BLaER1 (cell line): ENCODE data around the gene IL1A.

Experiments used
- H3K27ac ChIP-seq: shearing (Covaris generic); formaldehyde crosslinking; 2 replicates; pipeline ENCODE4 v1.8.1; 2022
- H3K27me3 ChIP-seq: shearing (Covaris generic); formaldehyde crosslinking; 2 replicates; pipeline ENCODE4 v1.8.1; 2022
- H3K36me3 ChIP-seq: shearing (Covaris generic); formaldehyde crosslinking; 2 replicates; pipeline ENCODE4 v1.8.1; 2022
- H3K4me1 ChIP-seq: shearing (Covaris generic); formaldehyde crosslinking; 2 replicates; pipeline ENCODE4 v1.8.1; 2022
- H3K4me2 ChIP-seq: shearing (Covaris generic); formaldehyde crosslinking; 2 replicates; pipeline ENCODE4 v1.8.1; 2022
- H3K4me3 ChIP-seq: shearing (Covaris generic); formaldehyde crosslinking; 2 replicates; pipeline ENCODE4 v1.8.1; 2022
- H3K9ac ChIP-seq: shearing (Covaris generic); formaldehyde crosslinking; 2 replicates; pipeline ENCODE4 v1.8.1; 2022
- H3K9me3 ChIP-seq: shearing (Covaris generic); formaldehyde crosslinking; 2 replicates; pipeline ENCODE4 v1.8.1; 2022
- H4K20me1 ChIP-seq: shearing (Covaris generic); formaldehyde crosslinking; 2 replicates; pipeline ENCODE4 v1.8.1; 2022
- Cebpa-rat ChIP-seq: shearing (Covaris generic); IDR thresholded peaks from 2 replicates; pipeline ENCODE4 v1.8.1; 2022

The IL1A gene

GRCh38 chr2:112794131-112794733 is 9.9 kb upstream of the IL1A start:
- Histone ChIP-seq H3K4me2 (peak overlapping the region; percentile 29; the same call in 1 of the 2 replicates), H3K9me3 (peaks cover 11% of the 10 kb centered on the region; the same call in 1 of the 2 replicates), H3K9ac (no peak overlapping the region), H4K20me1 (no peaks in the 10 kb centered on the region), H3K27ac (peak overlapping the region; percentile 19; the same call in 1 of the 2 replicates), H3K4me1 (peaks cover 40% of the 10 kb centered on the region), H3K4me3 (no peak overlapping the region), H3K36me3 (no peaks in the 10 kb centered on the region), H3K27me3 (no peaks in the 10 kb centered on the region)
- no peak for TF ChIP-seq Cebpa-rat

- H3K9me3 ChIP-seq = peaks cover 11% of the 10 kb centered on the region; the same call in 1 of the 2 replicates
- H3K27ac ChIP-seq = peak overlapping the region; percentile 23; the same call in 1 of the 2 replicates
- H3K9ac ChIP-seq = no peak overlapping the region
- peaks cover 34% of the 10 kb centered on the region for H3K4me1 ChIP-seq
- H3K27me3 ChIP-seq = no peaks in the 10 kb centered on the region
- no peaks in the 10 kb centered on the region for H3K36me3 ChIP-seq
- H4K20me1 ChIP-seq = no peaks in the 10 kb centered on the region
- H3K4me2 ChIP-seq = no peak overlapping the region
- H3K4me3 ChIP-seq = no peak overlapping the region
- TF ChIP-seq Cebpa-rat = no peak
Measured at GRCh38 chr2:112793449-112793978, 9.2 kb upstream of the IL1A start.

- no peak for TF ChIP-seq Cebpa-rat
- H4K20me1 ChIP-seq = no peaks in the 10 kb centered on the region
- H3K9me3 ChIP-seq = peaks cover 5% of the 10 kb centered on the region; the same call in 1 of the 2 replicates
- peaks cover 27% of the 10 kb centered on the region for H3K4me1 ChIP-seq
- H3K4me2 ChIP-seq = no peak overlapping the region
- H3K36me3 ChIP-seq = no peaks in the 10 kb centered on the region
- H3K4me3 ChIP-seq = no peak overlapping the region
- no peak overlapping the region for H3K9ac ChIP-seq
- no peaks in the 10 kb centered on the region for H3K27me3 ChIP-seq
- H3K27ac ChIP-seq = no peak overlapping the region
Measured at GRCh38 chr2:112792419-112792818, 8.1 kb upstream of the IL1A start.

- Histone ChIP-seq H3K4me2 (no peak overlapping the region), H3K4me1 (peaks cover 27% of the 10 kb centered on the region)
- no peak for TF ChIP-seq Cebpa-rat
Measured at GRCh38 chr2:112791693-112792230, 7.5 kb upstream of the IL1A start.

GRCh38 chr2:112791019-112791418 is 6.7 kb upstream of the IL1A start:
- Histone ChIP-seq H3K4me3 (no peak overlapping the region), H3K4me1 (peaks cover 21% of the 10 kb centered on the region), H3K27ac (no peak overlapping the region), H3K27me3 (no peaks in the 10 kb centered on the region), H3K36me3 (no peaks in the 10 kb centered on the region), H3K9me3 (peaks cover 5% of the 10 kb centered on the region; the same call in 1 of the 2 replicates), H4K20me1 (no peaks in the 10 kb centered on the region), H3K9ac (no peak overlapping the region), H3K4me2 (no peak overlapping the region)
- no peak for TF ChIP-seq Cebpa-rat

More at GRCh38 chr2:112791693-112792230, 7.5 kb upstream of the IL1A start:
- Histone ChIP-seq H3K27ac (no peak overlapping the region), H3K27me3 (no peaks in the 10 kb centered on the region), H3K9ac (no peak overlapping the region), H4K20me1 (no peaks in the 10 kb centered on the region), H3K36me3 (no peaks in the 10 kb centered on the region), H3K9me3 (peaks cover 5% of the 10 kb centered on the region; the same call in 1 of the 2 replicates), H3K4me3 (no peak overlapping the region)

- Histone ChIP-seq H3K36me3 (no peaks in the 10 kb centered on the region), H3K27ac (no peak overlapping the region), H4K20me1 (no peaks in the 10 kb centered on the region), H3K9me3 (peaks cover 5% of the 10 kb centered on the region; the same call in 1 of the 2 replicates), H3K4me3 (no peak overlapping the region), H3K4me2 (no peak overlapping the region), H3K4me1 (peaks cover 14% of the 10 kb centered on the region), H3K9ac (no peak overlapping the region), H3K27me3 (no peaks in the 10 kb centered on the region)
- no peak for TF ChIP-seq Cebpa-rat
Measured at GRCh38 chr2:112790305-112790704, 6.0 kb upstream of the IL1A start.

- TF ChIP-seq Cebpa-rat = no peak
Measured at GRCh38 chr2:112789186-112789585, 4.9 kb upstream of the IL1A start.

GRCh38 chr2:112788653-112789052 is 4.4 kb upstream of the IL1A start:
- Histone ChIP-seq H3K4me2 (no peak overlapping the region), H3K27me3 (no peaks in the 10 kb centered on the region), H3K36me3 (no peaks in the 10 kb centered on the region), H3K4me3 (no peak overlapping the region), H3K9ac (no peak overlapping the region), H3K27ac (no peak overlapping the region), H3K4me1 (peaks cover 5% of the 10 kb centered on the region; the same call in 1 of the 2 replicates), H4K20me1 (no peaks in the 10 kb centered on the region), H3K9me3 (peaks cover 5% of the 10 kb centered on the region; the same call in 1 of the 2 replicates)
- TF ChIP-seq Cebpa-rat = no peak

More at GRCh38 chr2:112789186-112789585, 4.9 kb upstream of the IL1A start:
- H3K27me3 ChIP-seq = no peaks in the 10 kb centered on the region
- H3K9me3 ChIP-seq = peaks cover 5% of the 10 kb centered on the region; the same call in 1 of the 2 replicates
- H3K4me2 ChIP-seq = no peak overlapping the region
- H3K4me3 ChIP-seq = no peak overlapping the region
- H3K9ac ChIP-seq = no peak overlapping the region
- no peaks in the 10 kb centered on the region for H3K36me3 ChIP-seq
- no peak overlapping the region for H3K27ac ChIP-seq
- peaks cover 10% of the 10 kb centered on the region for H3K4me1 ChIP-seq
- no peaks in the 10 kb centered on the region for H4K20me1 ChIP-seq

GRCh38 chr2:112787729-112788393 is 3.6 kb upstream of the IL1A start:
- Histone ChIP-seq H3K27ac (no peak overlapping the region), H3K27me3 (no peaks in the 10 kb centered on the region), H3K4me3 (no peak overlapping the region), H3K9me3 (peaks cover 5% of the 10 kb centered on the region; the same call in 1 of the 2 replicates), H3K9ac (no peak overlapping the region), H3K4me2 (no peak overlapping the region), H3K36me3 (no peaks in the 10 kb centered on the region), H3K4me1 (no peaks in the 10 kb centered on the region), H4K20me1 (no peaks in the 10 kb centered on the region)
- no peak for TF ChIP-seq Cebpa-rat

- Histone ChIP-seq H4K20me1 (no peaks in the 10 kb centered on the region), H3K4me1 (peaks cover 4% of the 10 kb centered on the region), H3K9me3 (peaks cover 5% of the 10 kb centered on the region; the same call in 1 of the 2 replicates), H3K4me2 (no peak overlapping the region), H3K27me3 (no peaks in the 10 kb centered on the region), H3K36me3 (no peaks in the 10 kb centered on the region), H3K4me3 (no peak overlapping the region), H3K27ac (no peak overlapping the region), H3K9ac (no peak overlapping the region)
- no peak for TF ChIP-seq Cebpa-rat
Measured at GRCh38 chr2:112787294-112787693, 3.0 kb upstream of the IL1A start.
